GM04503 (cell line): ENCODE data around the gene OR5F1.

Experiments used
- DNase-seq: peaks from one replicate; pipeline ENCODE4 v3.0.0-alpha.2; 2012; ENCODE audit warnings: low read depth

Gene OR5F1

DNA sequence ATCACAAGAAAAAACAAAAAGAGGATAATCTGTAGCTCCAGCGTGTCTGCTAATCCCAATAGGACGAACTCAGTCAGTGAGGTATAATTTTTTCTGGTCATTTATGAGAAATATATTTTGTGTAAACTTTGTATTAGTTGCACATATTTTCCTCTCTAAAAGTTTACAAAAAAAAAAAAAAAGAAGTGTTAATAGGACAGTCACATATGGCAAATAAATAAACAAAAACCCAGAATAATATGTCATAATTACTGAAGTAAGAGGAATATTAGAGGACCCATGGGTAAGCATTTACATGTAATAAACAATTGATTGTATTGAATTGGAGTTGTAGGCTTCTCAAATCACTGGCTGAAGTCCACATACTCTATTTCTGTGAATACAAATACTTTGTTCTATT lies at the start of gene OR5F1:
Gene OR5F1 (minus strand): TSS at position 101 of the 400 bp plus-strand sequence. CDS start 0 bp downstream, at position 101.
- no peak for DNase-seq

DNA sequence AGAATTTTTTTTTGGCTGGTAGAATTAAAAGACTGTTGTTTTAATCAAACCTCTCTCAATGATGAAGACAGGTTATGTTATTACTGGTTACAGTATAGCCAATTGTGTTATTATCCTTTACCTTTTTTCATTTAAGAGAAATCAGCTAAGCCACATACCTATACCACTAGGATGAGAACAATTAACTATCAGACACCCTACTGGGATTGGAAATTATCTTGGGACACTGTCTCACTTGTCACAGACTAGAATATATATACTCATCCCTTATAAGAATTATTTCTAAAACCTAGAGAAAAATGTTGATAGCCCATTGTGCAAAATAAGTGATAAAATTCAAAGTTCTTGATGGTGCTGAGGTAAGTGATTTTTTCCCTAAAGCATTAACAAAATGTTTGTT lies 32.9 kb upstream of the OR5F1 start, which contains the start of gene OR5AS1:
Gene OR5AS1 (plus strand): TSS at position 301 of the 400 bp plus-strand sequence. CDS start 2,765 bp downstream, outside the sequence.
- DNase-seq: no peak

DNA sequence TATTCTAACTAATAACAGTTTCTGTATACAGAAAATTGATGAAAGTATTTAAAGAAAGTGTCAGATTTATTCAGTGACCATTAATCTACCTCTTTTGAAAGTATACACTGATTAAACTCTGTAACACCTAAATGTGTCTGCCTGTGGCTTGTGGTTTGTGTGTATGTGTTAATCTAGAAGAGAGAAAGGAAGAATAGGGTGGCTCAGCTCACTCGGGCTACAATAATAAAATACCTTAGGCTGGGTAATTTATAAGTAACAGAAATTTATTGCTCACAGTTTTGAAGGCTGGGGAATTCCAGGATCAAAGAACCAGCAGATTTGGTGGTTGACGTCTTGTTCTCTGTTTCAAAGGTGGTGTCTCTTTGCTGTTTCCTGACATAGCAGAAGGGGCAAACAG lies 19.4 kb upstream of the OR5F1 start:
- no peak for DNase-seq

DNA sequence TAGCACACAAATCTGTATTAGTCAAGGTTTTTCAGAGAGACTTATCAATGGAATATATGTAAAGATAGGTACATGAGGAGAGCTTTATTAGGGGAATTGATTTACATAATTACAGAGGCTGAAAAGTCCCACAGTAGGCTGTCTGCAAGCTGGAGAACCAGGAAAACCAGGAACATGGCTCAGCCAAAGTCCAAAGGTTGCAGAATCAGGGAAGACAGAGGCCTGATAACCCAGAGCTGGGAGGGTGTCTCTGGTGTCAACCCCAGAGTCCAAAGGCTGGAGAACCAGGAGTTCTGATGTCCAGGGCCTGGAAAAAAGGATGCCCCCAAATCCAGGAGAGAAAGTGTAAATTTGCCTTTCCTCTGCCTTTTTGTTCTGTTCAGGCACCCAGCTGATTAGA lies 16.3 kb upstream of the OR5F1 start:
- no peak for DNase-seq

DNA sequence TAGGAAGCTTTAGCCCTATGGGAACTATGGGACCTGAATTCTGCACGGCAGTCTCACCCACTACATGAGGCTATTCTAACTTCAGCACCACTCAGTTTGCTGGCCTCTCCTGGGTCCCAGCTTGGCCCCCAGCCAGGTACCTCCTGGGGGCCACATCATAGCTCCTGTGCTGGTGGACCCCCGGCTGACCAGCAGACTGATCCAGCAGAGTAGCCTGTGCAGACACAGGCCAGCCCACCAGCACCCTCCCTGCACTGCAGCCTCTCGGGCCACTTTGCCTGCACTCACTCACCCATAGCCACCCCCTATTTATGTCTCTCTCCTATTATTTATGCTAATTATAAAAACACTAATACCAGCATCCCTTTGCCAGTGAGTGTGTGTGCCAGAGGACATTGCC lies 23.5 kb downstream of the OR5F1 start:
- DNase-seq: no peak

DNA sequence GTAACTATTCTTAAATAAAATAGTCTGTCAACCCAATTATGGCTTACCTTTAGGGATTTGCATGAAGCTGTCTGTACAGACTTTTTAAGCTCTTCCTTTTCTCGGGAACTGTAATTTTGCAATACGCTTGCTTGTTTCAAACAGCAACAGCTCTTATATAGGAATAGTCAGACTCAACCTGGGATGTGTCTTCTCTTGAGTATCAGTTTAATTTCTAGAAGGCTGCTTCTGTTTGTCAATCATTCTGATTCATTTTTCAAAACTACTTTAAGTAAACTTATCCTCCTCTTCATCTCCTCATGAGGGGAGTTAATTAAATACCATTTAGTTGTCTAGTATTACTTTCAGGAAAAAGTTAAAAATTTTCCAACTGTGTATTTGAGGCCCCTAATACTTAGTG lies 24.6 kb downstream of the OR5F1 start, which contains the start of gene OR10AG1:
Gene OR10AG1 (minus strand): TSS at position 101 of the 400 bp plus-strand sequence. CDS start 38 bp downstream, at position 63.
- no peak for DNase-seq

DNA sequence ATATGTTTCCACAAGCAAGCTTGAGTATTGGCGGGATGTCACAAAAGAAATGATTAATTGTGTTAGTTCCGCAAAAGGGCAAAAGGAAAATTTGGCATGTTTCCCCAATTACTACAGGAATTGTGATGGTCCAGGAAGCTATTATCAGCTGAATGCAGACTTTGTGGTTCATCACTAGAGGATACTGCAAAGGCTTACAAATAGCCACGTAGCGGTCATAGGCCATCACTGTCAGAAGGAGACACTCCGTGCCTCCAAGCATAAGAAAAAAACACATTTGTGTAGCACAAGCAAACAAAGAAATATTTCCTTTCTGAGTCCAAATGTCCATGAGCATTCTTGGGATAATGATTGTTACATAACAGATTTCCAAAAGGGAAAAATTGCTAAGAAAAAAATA lies 26.5 kb downstream of the OR5F1 start:
- DNase-seq: no peak

DNA sequence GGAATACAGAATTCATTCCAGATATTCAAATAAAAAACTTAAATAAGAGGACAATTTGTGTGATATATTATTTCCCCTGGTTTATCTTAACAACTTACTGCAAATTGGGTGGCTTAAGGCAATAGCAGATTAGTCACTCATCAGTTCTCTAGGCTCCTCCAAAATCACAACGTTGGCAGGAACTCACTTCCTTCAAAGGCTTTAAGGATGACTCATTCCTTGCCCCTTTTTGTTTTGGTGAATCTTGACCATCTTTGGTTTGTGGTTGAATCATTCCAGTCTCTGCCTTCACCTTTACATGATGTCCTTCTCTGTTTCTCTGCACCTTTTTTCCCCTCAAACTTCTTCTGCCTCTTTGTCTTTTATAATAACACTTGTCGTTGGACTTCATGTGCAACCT lies 28.0 kb downstream of the OR5F1 start:
- no peak for DNase-seq

DNA sequence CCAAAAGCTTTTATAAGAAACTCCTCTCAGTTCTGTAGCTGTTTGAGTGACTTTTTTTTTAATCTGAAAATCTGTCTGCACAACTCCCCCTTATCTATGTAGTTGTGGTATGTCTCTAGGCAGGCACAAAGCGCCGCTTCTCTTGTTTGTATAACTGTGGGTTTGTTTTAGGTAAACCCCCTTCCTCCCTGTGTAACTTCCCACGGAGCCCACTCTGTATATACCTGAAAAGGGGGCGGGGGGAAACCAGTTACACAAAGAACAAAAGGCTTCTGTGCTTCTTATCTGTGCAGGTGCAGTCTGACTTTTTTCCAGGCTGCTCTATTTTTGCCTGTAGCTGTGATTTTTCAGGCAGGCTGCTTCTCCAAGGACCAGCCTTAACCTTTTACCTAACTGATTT lies 37.9 kb downstream of the OR5F1 start:
- no peak for DNase-seq

DNA sequence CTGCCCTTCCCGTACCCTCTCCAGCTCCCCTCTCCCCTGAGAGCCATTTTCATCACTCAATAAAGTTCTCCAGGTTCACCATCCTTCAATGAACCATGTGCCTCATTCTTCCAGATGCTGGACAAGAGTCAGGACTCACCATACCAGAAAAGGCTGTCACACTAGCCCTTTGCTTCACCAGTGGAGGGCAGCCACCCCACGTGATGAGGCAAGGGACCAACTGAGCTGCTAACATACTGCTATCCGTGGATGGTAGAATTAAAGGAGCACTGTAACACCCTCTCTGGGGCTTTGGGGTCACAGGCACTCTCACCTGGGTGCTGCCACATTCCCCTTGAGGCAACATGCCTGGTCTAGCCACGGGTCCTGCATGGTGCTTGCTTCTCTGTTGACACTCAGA lies 45.1 kb downstream of the OR5F1 start:
- DNase-seq: no peak
